ENCODE data around the gene FANCI.

- TF ChIP-seq POLR2A (IDR thresholded peaks at IDR 0.05; ENCODE audit: low read depth, low read length): no peak
- no peak for TF ChIP-seq POLR2AphosphoS5 (IDR thresholded peaks at IDR 0.05; ENCODE audit: low read depth, low read length)
- TF ChIP-seq TAF1 (IDR thresholded peaks at IDR 0.05; ENCODE audit: borderline replicate concordance, low read depth, low read length): no peak
Measured at GRCh38 chr15:89364341-89364740, 120.6 kb downstream of the FANCI start.
